HTERT RPE-1 (cell line): ENCODE data around the gene BOC.
"Not testable (repeated sequence)": the region's sequence is repeated elsewhere in the genome, so short reads cannot be mapped to it uniquely, and the experiment has no call there.

ENCODE experiments used
- in situ Hi-C: fragments of 300-500 bp; cut with MboI; formaldehyde crosslinking; loops from 4 replicates; pipeline ENCODE4 v1.14.3; 2020; ENCODE audit warnings: low sequenced_read_pairs

Gene BOC, protein sequence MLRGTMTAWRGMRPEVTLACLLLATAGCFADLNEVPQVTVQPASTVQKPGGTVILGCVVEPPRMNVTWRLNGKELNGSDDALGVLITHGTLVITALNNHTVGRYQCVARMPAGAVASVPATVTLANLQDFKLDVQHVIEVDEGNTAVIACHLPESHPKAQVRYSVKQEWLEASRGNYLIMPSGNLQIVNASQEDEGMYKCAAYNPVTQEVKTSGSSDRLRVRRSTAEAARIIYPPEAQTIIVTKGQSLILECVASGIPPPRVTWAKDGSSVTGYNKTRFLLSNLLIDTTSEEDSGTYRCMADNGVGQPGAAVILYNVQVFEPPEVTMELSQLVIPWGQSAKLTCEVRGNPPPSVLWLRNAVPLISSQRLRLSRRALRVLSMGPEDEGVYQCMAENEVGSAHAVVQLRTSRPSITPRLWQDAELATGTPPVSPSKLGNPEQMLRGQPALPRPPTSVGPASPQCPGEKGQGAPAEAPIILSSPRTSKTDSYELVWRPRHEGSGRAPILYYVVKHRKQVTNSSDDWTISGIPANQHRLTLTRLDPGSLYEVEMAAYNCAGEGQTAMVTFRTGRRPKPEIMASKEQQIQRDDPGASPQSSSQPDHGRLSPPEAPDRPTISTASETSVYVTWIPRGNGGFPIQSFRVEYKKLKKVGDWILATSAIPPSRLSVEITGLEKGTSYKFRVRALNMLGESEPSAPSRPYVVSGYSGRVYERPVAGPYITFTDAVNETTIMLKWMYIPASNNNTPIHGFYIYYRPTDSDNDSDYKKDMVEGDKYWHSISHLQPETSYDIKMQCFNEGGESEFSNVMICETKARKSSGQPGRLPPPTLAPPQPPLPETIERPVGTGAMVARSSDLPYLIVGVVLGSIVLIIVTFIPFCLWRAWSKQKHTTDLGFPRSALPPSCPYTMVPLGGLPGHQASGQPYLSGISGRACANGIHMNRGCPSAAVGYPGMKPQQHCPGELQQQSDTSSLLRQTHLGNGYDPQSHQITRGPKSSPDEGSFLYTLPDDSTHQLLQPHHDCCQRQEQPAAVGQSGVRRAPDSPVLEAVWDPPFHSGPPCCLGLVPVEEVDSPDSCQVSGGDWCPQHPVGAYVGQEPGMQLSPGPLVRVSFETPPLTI

DNA sequence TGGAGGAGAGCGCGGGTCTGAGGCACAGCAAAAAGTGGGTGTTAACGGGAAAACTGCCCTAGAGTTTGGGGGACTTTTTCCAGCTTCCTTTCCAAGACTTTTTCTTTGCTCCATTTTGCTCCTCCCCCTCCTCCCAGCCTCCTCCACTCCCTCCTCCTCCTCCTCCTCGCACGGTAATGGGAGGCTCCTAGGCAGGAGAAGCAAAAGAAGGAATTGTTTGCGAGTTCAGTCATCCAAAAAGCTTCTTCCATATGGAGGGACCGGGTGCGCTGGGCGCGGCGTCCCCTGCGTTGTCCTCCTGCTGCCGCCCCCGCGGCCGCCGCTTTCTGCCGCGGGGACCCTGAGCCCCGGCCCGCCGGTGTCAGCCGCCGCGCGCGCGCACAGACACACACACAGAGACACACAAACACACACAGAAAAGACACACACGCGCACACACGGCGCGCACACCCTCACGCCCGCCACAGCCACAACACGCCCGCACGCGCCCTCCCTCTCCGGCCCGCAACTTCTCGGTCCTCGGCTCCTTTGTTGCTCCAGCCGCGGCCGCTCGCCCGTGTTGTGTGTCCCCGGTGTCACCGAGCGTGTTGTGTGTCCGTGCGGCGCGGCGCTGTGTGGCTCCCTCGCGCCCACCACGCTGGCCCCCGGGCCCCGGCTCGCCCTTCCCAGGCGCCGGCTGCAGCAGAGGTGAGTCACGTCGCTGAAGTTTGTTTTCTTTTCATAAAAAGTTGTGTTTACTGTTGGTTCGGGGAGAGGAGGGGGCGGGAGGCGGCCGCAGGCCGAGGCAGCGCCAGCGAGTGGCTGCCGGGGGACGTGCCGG, at the start of gene BOC:
TSS of gene BOC (plus strand) at position 228 of the 820 bp plus-strand sequence. CDS start 38,246 bp downstream, outside the sequence.
- in situ Hi-C loops: no loop called here

DNA sequence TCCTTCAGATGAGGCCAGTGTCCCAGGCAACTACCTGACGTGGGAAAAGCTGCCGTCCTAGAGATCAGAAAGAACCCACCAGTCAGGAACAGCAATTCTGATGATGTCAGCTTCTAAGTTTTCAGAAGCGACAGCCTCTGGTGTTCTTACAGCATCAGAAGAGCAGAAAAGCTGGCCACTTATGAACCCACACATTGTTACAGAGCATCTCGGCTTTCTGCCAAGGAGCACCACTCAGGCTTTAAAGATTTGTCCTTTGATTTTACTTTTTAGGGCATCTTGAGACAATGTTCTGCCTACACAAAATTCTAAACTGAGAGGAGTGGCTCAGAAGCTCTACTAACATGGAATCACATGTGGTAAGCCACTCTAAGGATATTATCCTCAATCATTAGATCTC, 49.7 kb upstream of the BOC start:
- in situ Hi-C loops: no loop called here

DNA sequence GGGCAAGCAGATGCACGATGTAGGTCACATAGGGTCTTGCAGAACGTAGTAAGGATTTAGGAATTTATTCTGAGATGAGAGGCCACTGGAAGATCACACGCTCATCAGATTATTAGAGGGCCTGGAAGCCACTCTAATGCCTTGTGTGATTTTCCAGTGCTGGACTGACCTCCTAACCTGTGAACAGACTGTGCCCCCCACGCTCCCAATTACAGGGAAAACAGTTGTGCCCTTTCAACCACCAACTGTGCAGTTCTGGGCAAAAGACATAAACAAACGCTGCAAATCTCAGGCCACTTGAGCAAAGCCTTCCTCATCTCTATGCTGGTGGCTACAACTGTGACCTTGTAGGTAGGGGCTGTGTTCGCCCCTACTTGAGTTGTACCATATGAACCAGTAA, 48.2 kb upstream of the BOC start:
- in situ Hi-C loops: no loop called here

DNA sequence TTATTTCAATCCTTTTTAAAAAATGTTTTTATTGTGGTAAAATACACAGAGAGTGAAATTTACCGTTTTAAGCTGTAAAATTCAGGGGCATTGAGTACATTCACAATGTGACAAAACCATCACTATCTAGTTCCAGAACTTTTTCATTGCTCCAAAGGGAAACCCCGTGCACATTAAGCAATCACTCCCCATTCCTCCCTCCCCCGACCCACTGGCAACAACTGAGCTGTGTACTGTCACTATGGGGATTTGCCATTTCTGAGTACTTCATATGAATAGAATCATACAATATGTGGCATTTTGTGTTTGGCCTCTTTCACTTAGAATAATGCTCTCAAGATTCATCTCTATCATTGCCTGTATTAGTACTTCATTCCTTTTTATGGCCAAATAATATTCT, 45.5 kb upstream of the BOC start:
- in situ Hi-C loops: no loop called here

DNA sequence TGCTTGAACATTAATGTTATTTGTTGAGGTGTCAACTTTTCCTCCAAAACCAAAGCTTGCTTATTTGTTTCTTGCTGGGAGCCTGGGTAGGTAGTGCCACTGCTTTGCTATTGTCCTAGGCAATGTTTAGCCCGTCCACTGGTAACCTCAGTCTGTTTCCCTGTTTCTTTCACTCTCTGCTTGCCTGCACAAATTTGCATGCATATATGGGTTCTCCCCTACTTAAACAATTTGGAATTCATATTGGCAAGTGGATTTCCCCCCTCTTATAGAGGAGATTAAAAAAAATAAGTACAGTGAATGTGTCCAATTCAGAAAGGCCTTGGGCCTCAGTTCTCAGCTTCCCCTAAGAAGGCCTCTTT, 45.0 kb upstream of the BOC start:
- in situ Hi-C loops: no loop called here

DNA sequence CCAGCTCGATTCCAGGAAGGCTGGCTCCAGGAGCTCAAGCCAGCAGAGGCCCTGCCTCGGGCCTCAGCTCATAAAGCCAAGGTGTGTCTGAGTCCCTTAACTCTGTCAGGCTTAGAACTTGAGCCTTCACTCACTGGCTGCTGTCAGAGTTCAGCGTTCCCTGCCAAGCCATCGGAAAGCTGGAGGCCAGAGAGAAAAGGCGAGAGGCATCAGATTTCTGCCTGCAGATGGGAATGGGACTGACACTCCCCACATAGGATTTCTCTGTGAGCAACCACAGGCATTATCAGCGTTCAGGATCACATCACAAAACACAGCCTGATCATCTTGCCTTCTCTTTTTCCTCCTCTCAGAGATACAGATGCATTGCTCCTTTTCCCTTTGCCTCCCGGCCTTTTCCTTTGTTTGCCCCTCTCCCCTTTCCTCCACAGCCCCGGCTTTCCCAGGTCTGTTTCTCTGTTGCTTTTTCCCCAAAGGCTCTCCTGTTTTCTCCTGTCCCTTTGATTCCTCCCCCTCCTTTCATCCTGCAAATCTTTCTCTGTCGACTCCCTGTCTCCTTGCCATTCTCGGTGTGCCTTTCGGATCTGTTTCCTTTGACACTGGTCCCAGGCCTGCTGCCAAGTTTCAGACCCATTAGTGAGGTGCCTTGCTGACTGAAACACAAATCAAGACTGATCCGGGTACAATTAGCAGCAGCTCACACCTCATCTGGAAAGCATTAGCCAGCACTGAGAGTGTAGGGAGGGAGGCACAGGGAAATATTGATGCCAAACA, 44.5 kb upstream of the BOC start:
- in situ Hi-C loops: no loop called here

DNA sequence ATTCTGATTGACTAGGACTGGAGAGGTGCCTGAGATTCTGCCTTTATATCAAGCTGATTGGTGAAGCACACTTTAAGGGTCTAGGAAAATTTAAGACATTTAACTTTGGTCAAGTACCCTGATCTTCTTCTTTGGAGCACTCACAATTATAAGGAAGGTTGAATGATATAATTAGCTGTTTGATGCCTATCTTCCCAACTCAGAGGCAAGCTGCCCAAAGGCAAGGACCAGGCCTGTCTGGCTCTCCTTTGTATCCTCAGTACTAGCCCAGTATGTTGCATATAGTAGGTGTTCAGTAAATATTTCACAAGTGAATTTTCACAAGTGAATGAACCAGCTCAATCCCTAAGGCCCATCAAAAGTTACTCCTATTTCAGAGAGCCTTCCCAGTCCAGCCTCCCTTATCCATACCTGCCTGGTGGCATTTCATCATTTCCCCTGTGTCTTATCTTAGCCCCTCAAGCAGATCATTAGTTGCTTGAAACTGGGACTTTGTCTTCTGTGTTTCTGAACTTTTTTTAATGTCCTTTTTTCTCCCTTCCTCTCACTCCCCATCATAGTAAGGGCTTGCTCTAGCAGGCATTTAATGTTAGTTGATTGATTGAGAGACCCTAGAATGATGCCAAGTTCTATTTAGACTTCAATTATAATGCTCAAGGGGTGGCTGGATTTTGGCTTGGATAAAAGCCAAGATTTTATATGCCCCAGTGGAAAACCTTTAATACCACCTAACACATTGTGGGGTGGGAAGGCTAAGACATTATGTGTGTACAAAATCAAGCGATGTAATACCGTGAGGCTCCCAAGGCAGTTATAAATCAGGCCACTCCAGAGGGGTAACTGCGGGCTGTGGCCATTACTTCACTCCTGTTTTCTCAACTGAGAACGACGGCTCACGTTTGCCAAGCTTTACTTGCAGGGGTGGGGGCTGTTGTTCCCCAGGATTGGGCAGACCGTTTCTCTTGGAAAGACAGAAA, 43.2 kb upstream of the BOC start:
- in situ Hi-C loops: no loop called here

DNA sequence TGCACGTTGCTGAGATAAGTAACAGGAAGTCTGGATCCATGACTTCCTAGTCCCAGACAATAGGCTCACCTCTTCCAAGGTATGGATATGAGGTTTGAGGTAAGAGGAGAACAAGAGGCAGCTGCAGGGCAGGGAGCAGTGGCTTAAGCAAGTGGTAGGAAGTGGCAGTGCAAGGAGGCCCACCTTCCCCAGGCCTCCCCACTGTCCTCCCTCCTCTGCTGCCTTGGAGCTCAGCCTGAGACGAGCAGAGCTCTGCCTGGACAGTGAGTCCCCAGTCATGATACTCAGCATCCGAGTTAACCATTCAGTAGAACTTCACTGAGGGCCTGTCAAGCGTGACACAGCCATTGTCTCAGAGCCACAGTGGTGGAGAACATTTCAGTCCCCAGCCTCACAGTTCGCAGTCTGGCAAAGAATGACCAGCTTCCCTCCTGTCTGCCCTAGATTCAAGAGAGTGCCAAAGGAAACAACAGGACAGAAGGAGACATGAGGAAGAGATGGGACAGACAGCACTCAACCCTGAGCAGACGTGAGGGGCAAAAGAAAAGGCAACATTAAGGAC, 41.4 kb upstream of the BOC start:
- in situ Hi-C loops: no loop called here

DNA sequence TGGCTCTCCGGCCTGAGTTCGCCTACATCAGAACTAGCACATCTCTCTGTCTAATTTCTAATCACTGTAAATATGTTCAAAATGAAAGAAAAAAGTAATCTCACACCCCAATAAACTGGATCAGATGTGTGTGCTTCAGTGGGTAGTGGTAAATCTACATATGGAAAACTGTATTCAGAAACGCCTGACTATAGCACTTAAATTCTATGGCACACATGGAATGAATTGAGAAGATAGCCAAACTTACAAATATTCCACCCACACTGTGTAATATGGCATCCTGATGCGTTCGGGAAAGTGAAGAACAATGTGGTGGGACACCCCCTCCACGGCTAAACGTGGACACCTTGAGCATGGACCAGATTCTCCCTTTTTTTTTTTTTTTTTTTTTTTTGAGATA, 40.6 kb upstream of the BOC start:
- in situ Hi-C loops: no loop called here

DNA sequence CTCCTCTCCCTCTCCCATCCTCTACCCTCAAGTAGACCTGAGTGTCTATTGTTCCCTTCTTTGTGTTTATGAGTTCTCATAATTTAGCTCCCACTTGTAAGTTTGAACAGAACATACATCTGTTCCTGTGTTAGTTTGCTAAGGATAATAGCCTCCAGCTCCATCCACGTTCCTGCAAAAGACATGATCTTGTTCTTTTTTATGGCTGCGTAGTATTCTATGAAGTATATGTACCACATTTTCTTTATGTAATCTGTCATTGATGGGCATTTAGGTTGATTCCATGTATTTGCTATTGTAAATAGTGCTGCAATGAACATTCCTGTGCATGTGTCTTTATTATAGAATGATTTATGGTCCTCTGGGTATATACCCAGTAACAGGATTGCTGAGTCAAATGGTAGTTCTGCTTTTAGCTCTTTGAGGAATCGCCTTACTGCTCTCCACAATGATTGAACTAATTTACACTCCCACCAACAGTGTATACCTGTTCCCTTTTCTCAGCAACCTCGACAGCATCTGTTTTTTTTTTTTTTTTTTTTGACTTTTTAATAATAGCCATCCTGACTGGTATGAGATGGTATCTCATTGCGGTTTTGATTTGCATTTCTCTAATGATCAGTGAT, 39.6 kb upstream of the BOC start:
- in situ Hi-C loops: not testable (repeated sequence)

DNA sequence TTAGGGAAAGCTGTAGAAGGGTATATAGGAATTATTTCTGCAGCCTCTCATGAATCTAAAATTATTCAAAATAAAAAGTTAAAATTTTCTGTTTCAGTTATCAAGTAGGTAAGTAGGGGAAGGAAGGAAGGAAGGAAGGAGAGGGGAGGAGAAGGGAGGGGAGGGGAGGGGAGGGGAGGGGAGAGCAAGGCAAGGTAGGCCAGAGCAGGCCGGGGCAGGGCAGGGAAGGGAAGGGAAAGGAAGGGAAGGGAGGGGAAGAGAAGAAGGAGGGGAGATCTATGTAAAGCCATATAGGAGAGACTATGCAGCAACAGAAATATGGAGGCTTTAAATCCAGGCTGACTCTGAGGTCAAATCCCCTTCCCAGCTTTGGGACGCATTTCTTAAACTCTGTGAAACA, 38.3 kb upstream of the BOC start:
- in situ Hi-C loops: no loop called here

DNA sequence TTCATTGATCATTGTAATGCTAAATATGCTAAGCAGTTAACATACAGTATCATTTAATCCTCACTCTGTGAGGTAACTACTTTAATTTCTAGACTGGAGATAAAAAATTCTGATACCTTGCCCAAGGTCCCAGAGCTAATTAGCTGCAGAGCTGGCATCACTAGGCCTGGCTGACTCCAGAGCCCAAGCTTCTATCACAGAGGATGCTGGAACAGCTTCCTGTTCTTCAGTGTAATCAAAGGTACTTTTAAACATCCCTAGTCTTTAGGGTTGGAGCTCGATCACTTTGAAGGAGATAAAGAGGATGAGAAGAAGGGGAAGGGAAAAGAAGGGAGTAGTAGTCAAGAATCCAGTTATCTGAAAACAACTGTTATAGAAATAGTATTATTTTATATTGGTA, 37.1 kb upstream of the BOC start:
- in situ Hi-C loops: no loop called here

DNA sequence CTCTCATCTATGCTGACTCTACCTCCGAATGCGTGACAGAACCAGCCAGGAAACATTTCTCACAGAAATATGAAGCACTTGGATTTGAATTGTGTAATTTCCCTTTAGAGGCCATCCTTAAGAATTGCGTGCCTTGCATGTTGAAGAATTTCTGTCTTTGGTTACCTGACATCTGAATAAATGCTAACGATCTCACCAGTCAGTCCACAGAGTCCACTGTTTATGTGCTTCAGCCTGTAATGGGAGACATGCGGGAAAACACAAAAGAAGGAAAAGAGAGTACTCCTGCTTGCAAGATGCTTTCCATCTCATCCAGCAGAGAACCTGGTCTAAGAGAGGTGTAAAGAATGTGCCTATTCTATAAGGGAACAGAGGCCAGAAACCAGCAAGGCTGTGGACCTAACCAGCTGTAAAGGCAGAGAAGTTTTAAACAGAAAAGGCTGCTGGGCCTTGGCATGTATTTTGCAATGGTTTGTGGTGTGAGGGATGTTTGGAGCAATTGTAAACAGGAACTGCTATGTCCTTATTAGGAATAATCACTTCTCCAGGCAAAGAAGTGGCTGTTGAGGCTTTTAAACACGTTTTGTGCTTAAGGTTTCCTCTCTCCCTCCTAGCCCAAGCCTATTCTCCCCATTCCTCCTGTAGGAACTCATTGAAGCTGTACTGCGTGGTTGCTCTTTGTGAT, 36.4 kb upstream of the BOC start:
- in situ Hi-C loops: no loop called here

DNA sequence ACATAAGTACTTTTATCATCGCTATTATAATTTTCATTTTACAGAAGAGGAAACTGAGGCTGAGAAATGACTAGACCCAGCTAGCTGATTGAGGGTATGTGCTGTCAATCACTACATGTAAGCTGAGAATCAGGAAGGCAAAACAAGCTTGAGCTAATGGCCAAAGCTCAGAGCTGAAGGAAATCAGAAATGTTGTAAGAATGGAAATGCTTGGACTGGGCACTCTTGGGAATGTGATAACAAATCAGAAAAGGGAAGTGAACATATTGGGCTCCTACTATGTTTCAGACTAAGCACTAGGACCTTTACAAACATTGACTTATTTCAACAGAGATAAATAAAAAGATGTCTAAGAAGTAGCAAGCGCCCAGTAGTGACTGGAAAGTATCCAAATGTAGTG, 33.8 kb upstream of the BOC start:
- in situ Hi-C loops: no loop called here

DNA sequence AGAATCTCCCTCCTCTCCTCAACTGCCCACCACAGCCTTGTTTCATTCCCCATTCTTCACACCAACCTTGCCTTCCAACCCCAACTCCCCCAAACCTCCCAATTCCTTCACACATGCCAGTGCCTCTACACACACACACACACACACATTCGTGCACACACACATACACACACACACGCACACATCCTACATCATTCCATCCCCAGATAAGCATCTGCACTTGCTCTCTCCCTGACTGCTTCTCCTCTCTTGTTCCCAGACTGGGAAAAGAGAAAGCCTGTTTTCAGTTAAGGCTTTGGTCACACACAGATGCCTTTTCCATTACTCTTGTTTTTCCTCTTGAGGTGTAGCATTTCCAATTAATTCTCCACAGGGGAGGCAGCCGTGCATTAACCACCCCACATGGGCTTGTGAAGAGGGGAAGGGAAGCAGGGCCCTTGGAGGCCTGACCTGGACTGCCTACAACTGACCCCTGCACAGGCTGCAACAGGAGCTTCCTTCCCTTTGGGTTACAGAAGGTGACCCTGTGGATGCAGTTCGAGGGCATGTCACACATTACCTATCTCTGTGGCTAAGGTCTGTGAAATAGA, 32.0 kb upstream of the BOC start:
- in situ Hi-C loops: no loop called here

DNA sequence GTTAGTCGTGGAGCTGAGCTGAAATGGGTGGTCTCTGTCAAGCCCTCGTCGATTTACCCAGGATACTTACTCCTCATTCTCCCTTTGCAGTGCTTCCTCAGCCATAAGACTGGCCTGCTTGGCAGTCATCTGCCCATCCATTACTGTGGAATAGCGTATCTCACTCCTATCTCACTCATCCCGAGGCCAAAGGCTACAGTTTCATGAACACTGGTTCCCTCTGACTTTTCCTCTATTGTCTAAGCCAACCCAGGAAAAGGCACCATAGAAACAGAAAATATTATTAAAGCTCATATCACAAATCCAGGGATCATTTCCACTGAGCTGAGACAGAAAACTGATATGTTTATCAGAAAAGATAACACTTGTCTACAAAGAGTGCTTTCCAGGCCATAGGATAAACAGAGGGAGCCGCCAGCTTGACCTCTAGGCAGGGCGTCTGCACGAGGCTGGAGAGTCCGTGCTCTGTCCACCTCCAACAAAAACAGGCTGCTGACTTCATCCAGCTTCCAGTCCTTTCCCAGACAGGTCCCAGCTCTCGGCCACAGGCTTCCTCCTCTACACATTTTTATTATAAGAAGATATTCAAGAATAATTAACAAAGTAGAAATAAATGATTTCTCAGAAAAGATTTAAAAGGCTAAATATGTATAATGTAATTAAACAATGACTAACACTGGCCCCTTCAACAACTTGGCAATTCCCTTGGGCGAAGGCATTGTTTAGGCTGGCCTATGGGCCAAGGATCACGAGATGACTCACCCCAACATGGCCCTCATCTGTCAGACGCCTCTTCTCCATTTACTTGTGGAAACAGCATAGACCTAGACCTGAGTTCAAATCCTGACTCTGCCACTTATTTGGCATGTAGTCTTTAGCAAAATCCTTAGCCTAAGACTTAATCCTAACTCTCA, 27.4 kb upstream of the BOC start:
- in situ Hi-C loops: no loop called here
